Activated B cell treated with CpG ODN at 0.5 μM for 24 hours (primary cell): ENCODE results near the gene PCNX1. TPM values are rescaled to one million over a fixed set of nuclear protein-coding genes. Genes with fewer than 3 reads are reported as not detected.
"Not testable (repeated sequence)": the region's sequence is repeated elsewhere in the genome, so short reads cannot be mapped to it uniquely, and the experiment has no call there.

Experiments
- ATAC-seq: fragments of 200-7000 bp; cut with Tn5 transposase; one replicate; pipeline ENCODE4 v1.10.0; 2021; ENCODE audit warnings: low read depth, mild to moderate bottlenecking, moderate library complexity
- CTCF ChIA-PET: fragments of 350-600 bp; sonication (Branson Sonifier 250); formaldehyde crosslinking; loops from one replicate; lab custom pipeline; 2021; ENCODE audit warnings: antibody characterized with exemption; lab: Charles Lee
- POLR2A ChIA-PET: fragments of 350-600 bp; sonication (Branson Sonifier 250); formaldehyde crosslinking; loops from one replicate; lab custom pipeline; 2021; ENCODE audit warnings: antibody characterized with exemption; lab: Charles Lee
- DNase-seq: peaks from one replicate; pipeline ENCODE4 v3.0.0; 2022
- H3K27ac Mint-ChIP-seq: one replicate; pipeline ENCODE4 v1.8.0; 2020; ENCODE audit warnings: mixed read lengths
- H3K27me3 Mint-ChIP-seq: one replicate; pipeline ENCODE4 v1.8.0; 2021; ENCODE audit warnings: mixed read lengths
- H3K36me3 Mint-ChIP-seq: one replicate; pipeline ENCODE4 v1.8.0; 2021; ENCODE audit warnings: low read depth, mixed read lengths
- H3K4me1 Mint-ChIP-seq: one replicate; pipeline ENCODE4 v1.8.0; 2021; ENCODE audit warnings: mixed read lengths
- H3K4me3 Mint-ChIP-seq: one replicate; pipeline ENCODE4 v1.8.0; 2020; ENCODE audit warnings: mild to moderate bottlenecking, mixed read lengths
- H3K9me3 Mint-ChIP-seq: one replicate; pipeline ENCODE4 v1.8.0; 2020; ENCODE audit warnings: mixed read lengths
- intact Hi-C: fragments of 100-400 bp; cut with micrococcal nuclease; formaldehyde crosslinking; loops from one replicate; pipeline ENCODE4 v1.15.1; 2024
- total RNA-seq: library from RNA; stranded (reverse); gene quantifications from 2 replicates; pipeline ENCODE4 v1.2.3, GENCODE V29; 2022
- TF ChIP-seq, protein P1 (sequence below): fragments of 200-600 bp; IDR thresholded peaks from one replicate; pipeline ENCODE4 v1.8.0; 2022; ENCODE audit warnings: antibody characterized with exemption, mild to moderate bottlenecking

The PCNX1 gene
- total RNA-seq, 1 donor from 2014 or later = 64.7 TPM

DNA sequence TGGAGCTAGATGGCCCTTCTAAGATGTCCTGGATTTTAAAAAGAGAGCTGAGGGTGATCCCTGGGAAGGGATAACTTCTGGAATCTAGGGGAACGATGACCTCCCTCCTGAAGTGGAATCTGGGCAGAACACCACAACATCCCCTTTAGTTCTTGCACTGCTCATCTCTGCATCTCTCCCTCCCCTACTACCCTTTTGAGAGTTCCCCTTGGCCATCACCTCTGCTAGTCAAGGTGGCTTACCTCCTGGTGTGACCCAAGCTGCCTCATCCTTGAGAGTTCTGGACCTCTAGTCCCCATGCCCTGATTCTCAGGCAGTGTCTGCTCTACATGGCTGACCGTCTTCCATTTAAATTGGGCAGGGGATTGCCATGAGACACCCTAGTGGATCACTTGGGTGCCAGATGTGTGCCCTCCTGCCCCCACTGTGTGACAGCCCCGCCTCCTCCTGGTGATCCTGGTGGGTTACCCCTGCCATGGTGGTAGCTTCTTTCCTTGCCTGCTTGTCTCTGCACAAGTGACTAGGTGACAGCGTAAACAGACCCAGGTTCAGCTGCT lies 216.4 kb downstream of the PCNX1 start:
- ATAC-seq (no peak), DNase-seq (no peak)
- Mint-ChIP-seq H3K36me3 (no peaks in the 10 kb centered on the region), H3K27me3 (no peaks in the 10 kb centered on the region), H3K27ac (no peak overlapping the region), H3K9me3 (no peaks in the 10 kb centered on the region), H3K4me1 (peaks cover 6% of the 10 kb centered on the region), H3K4me3 (no peak overlapping the region)
- intact Hi-C loops = no loop called here
- CTCF ChIA-PET = interaction anchor here (1.0 kb wide), 1 partner anchor 20 kb away, joined by 7 read pairs; no protein-coding TSS in a partner anchor
- TF ChIP-seq, protein P1, sequence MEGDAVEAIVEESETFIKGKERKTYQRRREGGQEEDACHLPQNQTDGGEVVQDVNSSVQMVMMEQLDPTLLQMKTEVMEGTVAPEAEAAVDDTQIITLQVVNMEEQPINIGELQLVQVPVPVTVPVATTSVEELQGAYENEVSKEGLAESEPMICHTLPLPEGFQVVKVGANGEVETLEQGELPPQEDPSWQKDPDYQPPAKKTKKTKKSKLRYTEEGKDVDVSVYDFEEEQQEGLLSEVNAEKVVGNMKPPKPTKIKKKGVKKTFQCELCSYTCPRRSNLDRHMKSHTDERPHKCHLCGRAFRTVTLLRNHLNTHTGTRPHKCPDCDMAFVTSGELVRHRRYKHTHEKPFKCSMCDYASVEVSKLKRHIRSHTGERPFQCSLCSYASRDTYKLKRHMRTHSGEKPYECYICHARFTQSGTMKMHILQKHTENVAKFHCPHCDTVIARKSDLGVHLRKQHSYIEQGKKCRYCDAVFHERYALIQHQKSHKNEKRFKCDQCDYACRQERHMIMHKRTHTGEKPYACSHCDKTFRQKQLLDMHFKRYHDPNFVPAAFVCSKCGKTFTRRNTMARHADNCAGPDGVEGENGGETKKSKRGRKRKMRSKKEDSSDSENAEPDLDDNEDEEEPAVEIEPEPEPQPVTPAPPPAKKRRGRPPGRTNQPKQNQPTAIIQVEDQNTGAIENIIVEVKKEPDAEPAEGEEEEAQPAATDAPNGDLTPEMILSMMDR = no peak
- POLR2A ChIA-PET = no interaction called here

DNA sequence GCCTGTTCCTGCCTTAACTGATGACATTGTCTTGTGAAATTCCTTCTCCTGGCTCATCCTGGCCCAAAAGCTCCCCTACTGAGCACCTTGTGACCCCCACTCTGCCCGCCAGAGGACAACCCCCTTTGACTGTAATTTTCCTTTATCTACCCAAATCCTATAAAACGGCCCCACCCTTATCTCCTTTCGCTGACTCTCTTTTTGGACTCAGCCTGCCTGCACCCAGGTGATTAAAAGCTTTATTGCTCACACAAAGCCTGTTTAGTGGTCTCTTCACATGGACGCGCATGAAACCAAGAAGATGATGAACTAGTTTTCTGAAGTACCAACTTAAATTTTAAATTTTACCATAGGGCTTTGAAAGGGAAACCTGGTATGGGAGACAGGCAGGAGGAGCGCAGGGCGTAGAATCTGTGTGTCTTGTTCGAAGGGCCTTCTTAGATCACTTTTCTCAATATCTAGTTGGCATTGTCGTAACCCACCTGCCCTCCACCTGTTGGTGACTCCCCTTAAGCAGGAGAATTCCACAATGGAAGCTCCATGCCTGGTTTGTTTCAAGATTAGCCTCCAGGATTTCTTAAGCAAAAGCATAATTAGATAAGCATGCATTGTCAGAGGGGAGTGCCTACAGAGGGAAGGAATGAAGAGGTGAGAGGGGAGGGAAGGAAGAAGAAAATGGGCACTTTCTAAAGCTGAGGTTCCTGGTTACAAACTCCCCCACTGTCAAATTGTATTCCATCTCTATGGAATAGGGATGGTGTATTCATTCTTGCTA lies 222.6 kb downstream of the PCNX1 start:
- H3K4me1 Mint-ChIP-seq = peaks cover 11% of the 10 kb centered on the region
- POLR2A ChIA-PET, H3K4me3 Mint-ChIP-seq, DNase-seq, CTCF ChIA-PET, H3K27ac Mint-ChIP-seq, H3K36me3 Mint-ChIP-seq, ATAC-seq, H3K27me3 Mint-ChIP-seq, H3K9me3 Mint-ChIP-seq: not testable (repeated sequence)
- intact Hi-C loops = loop anchor here (1.0 kb wide), 1 partner anchor 14 kb away; no protein-coding TSS in a partner anchor

DNA sequence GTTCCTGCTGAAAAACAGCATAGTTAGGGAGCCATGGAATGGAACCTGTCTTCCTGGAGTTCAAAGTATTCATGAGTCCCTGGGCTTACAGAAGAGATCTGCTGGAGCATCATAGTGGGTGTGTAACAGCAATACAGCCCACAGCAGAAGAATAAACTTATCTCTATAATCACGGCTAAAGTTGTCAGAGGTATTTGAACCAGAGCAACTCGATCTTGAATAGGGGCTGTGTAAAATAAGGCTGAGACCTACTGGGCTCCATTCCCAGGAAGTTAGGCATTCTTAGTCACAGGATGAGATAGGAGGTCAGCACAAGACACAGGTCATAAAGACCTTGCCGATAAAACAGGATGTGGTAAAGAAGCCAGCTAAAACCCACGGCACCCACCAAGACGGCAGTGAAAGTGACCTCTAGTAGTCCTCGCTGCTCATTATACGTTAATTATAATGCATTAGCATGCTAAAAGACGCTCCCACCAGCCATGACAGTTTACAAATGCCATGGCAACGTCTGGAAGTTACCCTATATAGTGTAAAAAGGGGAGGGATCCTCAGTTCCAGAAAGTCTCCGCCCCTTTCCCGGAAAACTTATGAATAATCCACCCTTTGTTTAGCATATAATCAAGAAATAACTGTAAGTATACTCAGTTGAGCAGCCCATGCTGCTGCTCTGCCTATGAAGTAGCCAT lies 223.4 kb downstream of the PCNX1 start:
- Mint-ChIP-seq H3K36me3 (no peaks in the 10 kb centered on the region), H3K4me1 (peaks cover 11% of the 10 kb centered on the region), H3K27ac (no peak overlapping the region), H3K4me3 (no peak overlapping the region), H3K27me3 (no peaks in the 10 kb centered on the region), H3K9me3 (no peaks in the 10 kb centered on the region)
- CTCF ChIA-PET = no interaction called here
- TF ChIP-seq, protein P1 = no peak
- ATAC-seq (no peak), DNase-seq (no peak)
- intact Hi-C loops = loop anchor here (1.0 kb wide), 1 partner anchor 14 kb away; no protein-coding TSS in a partner anchor
- POLR2A ChIA-PET = no interaction called here

DNA sequence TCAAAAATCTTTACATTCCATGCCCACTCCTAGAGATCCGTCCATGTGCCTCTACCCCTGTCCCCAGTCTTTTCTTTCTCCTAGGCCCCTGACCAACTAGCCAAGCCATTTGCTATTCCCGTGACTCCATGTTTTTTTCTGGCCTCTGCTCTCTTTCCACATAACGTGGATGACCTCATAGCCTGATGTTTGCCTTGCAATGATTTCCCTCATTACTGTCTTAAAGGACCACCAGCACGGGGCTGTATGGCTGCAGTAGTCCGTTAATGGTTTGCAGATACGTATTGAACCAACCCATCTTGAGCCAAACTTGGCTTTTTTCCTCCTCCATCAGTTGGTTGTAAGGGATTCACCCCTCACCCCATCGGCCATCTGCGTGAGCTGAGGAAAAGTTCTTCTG lies 226.0 kb downstream of the PCNX1 start:
- no peak for DNase-seq
- CTCF ChIA-PET = interaction anchor here (2.0 kb wide), 1 partner anchor 619 kb away, joined by 7 read pairs; no protein-coding TSS in a partner anchor
- H3K9me3 Mint-ChIP-seq = no peaks in the 10 kb centered on the region
- intact Hi-C loops = no loop called here
- H3K4me3 Mint-ChIP-seq = no peak overlapping the region
- no peaks in the 10 kb centered on the region for H3K36me3 Mint-ChIP-seq
- no peak for ATAC-seq
- TF ChIP-seq, protein P1 = no peak
- no peak overlapping the region for H3K27ac Mint-ChIP-seq
- no peaks in the 10 kb centered on the region for H3K27me3 Mint-ChIP-seq
- POLR2A ChIA-PET = no interaction called here
- H3K4me1 Mint-ChIP-seq = peaks cover 11% of the 10 kb centered on the region

DNA sequence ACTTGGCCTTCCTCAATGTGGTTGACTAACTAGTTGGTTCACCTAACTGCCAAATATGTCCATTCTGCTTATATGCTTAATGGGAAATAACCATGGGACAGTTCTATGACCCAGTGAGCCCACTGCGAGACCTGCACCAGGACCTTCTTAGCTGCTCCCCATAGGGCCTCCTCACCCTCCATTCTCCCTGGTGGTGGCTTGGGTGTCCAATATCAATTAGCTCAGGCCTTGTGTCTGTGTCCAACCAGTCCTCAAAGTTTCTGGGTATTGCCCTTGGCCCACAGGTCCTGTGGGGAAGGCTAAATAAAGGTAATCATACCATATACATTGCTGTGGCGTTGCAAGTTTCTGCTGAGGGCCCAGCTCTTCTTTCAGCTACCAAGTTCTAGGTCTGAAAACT lies 228.2 kb downstream of the PCNX1 start:
- intact Hi-C loops = no loop called here
- no peaks in the 10 kb centered on the region for H3K36me3 Mint-ChIP-seq
- ATAC-seq (no peak), DNase-seq (no peak)
- no peak overlapping the region for H3K27ac Mint-ChIP-seq
- TF ChIP-seq, protein P1 = no peak
- peaks cover 12% of the 10 kb centered on the region for H3K4me1 Mint-ChIP-seq
- ChIA-PET POLR2A (no interaction called here), CTCF (interaction anchor here (4.3 to 6.2 kb wide), 2 partner anchors 31 to 619 kb away, joined by 25 to 84 read pairs; no protein-coding TSS in a partner anchor)
- no peak overlapping the region for H3K4me3 Mint-ChIP-seq
- no peaks in the 10 kb centered on the region for H3K27me3 Mint-ChIP-seq
- no peaks in the 10 kb centered on the region for H3K9me3 Mint-ChIP-seq
